Occipital lobe (tissue), 2 donors: ENCODE measurements around the gene ADRA2A. TPM values are rescaled to one million over a fixed set of nuclear protein-coding genes. Genes with fewer than 3 reads are reported as not detected.

Experiments
- small RNA-seq: library from RNA; depleted of rRNA; stranded (forward); fragments of <200 nt; gene quantifications from one replicate; pipeline ENCODE3, GENCODE V24; 2014
- total RNA-seq: library from RNA; depleted of rRNA; stranded (reverse); fragments of >200 nt; gene quantifications from one replicate; pipeline ENCODE4 v1.2.3, GENCODE V29; 2014

The ADRA2A gene
- total RNA-seq, 1 donor from 2014 or later: 15.9 TPM

Small RNA genes within 50 kb of the gene (small RNA-seq; reads per million reads assigned to genes)
- not detected for gene AL355863.1

Other genes with a start within 250 kb of the ADRA2A start
- 61.1 TPM for gene PDCD4, start 205.1 kb upstream of the ADRA2A start, total RNA-seq
- 78.1 TPM for gene BBIP1, start 157.8 kb upstream of the ADRA2A start, total RNA-seq
- gene SHOC2, start 157.4 kb upstream of the ADRA2A start, total RNA-seq: 187 TPM